GM19324 (cell line): ENCODE results near the gene KIAA2012.

Experiments
- ATAC-seq: cut with Tn5 transposase; IDR thresholded peaks from one replicate; pipeline ENCODE4 v1.9.1; 2021; ENCODE audit warnings: mild to moderate bottlenecking, moderate library complexity; ENCODE audit not compliant: unreplicated experiment, low FRiP score

Gene KIAA2012

DNA sequence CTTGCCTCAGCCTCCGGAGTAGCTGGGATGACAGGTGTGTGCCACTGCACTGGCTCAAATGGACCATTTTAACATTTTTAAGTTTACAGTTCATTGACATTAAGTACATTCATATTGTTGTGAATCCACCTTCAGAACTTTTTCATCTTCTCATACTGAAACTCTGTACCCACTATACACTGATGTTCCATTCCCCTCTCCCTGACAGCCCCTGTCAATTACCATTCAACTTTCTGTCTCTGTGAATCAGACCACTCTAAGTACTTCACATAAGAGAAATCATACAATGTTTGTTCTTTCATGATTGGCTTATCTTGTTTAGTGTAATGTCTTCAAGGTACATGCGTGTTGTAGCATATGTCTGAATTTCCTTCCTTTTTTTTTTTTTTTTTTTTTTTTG, 1.9 kb upstream of the KIAA2012 start:
- ATAC-seq: no peak

- no peak for ATAC-seq
These were observed 829 bp upstream of the KIAA2012 start for GRCh38 chr2:202072226-202072625.

- ATAC-seq: no peak
These were observed 1.3 kb downstream of the KIAA2012 start for GRCh38 chr2:202074324-202074723.

DNA sequence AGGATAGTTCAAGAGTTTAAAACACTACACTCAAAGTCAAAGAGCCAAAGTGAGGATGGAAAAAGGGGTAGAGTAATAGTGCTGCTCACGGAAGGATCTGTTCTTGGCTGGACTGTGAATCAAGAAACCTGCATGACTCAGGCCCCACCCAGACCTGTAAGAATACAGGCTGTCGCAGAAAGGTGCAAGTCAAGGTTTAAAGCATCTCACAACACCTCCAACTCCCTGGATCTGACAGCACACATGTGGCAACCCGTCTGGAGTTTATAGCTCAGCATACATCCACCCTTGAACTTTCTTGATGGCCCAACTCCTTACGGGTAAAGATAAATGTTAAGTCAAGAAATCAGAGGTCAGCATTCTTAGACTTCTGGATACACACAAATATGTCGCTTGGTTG, 6.3 kb downstream of the KIAA2012 start:
- ATAC-seq: no peak

DNA sequence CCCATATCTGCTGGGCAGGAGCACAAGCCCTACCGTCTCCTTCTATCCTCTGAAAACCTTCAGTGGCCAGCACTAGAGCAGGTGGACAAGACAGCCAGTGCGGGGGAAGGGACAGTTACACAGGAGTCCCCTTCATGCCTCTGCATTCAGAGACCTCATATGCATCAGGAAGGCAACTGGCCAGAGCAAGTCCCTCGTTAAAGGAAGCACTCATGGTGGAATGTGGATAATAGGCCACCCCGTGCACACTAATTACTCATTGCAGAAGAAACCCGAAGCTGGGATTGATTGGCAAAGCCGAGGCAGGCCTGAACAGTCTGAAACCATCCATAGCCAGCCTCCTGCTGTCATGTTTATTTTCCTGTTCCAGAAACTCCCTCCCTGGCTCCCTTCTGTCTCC, 11.2 kb downstream of the KIAA2012 start:
- no peak for ATAC-seq

DNA sequence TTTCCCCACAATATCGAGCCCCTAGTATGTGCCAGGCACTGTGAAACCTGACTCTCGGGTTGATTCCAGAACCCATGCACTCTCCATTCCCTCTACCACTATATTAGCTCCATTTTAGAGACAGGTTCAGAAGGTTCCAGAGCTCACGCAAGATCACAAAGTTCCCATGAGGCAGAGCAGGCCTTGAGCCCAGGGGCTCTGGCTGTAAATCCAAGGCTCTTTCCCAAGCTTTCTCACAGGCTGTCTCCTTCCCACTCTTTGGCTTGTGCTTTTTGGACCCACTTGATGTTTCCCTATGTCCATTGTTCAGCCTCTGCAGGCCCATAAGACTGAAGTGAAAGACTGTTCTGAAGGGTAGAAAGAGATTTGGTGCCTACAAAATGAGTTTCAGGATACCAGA, 15.7 kb downstream of the KIAA2012 start:
- ATAC-seq: no peak

- ATAC-seq: no peak
These were observed 17.5 kb downstream of the KIAA2012 start for GRCh38 chr2:202090530-202090929.

DNA sequence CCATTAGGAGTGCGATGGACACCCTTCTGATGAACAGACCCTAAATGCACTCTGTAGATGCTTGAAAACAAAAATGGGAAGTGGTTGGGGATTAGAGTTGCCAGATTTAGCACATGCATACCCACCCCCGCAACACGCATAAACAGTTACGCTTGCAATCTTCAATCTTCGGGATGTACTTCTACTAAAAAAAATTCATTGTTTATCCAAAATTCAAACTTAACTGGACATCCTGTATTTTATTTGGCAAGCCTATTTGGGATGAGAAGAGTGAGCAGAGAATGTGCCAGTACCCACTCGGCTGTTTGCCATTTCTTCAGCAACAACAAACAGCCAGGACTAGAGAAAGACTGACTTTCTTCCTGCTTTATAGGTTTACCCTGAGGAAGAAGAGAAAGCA, 18.4 kb downstream of the KIAA2012 start:
- no peak for ATAC-seq

GRCh38 chr2:202094426-202094986, 21.5 kb downstream of the KIAA2012 start:
- no peak for ATAC-seq

DNA sequence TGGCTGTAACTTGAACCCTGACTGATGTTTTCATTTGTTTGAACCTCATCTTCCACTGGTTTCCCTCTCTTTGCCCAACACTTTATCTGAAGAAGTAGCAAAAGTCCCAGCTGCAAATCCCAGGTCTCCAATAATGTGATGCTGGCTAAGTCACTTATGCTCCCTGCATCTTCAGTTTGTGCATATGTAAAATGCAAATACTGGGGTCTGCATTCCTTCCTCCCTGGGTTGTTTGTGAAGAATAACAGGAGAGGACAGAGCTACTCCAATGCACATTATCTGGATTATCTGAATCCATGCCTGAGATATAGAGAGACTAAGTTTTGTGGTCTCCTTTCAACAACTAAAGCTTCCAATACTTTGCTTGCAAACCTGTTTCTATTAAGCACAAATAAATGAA, 22.2 kb downstream of the KIAA2012 start:
- no peak for ATAC-seq

- ATAC-seq: no peak
These were observed 23.7 kb downstream of the KIAA2012 start for GRCh38 chr2:202096736-202097135.

DNA sequence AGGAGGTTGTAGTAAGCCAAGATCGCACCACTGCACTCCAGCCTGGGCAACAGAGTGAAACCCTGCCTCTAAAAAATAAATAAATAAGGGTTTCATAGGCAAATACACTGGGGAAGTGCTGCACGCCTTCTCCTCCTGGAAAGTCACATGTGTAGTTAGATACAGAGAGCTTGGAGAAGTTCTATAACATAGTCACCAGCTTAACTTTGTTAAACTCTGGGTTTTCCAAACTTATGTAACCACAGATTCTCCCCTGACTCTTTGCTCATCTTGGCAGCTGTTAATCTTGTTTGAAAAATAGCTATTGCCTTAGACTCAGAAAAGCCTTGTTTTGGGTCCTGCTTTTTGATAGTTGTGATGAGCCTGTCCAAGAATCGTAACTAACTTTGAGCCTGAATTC, 25.2 kb downstream of the KIAA2012 start:
- no peak for ATAC-seq

DNA sequence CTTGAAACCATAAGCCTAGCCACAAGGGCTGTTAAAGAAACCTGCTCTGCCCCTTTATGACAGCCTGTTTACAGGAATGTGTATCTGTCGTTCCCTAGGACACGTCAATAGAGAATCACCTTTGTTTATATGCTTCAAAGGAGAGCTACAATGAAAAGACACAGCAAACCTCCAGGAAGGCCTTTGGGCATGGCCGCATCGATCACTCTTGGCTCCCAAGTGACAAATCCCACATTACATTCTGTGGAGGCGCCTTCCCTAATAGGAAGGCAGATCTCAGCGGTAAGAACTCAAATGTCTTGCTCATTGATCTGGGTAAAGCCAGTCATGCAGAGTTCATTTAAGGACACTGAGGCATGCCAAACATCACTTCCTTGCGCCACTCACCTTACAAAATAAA, 26.5 kb downstream of the KIAA2012 start:
- no peak for ATAC-seq

GRCh38 chr2:202100176-202100575, 27.1 kb downstream of the KIAA2012 start:
- ATAC-seq: no peak

DNA sequence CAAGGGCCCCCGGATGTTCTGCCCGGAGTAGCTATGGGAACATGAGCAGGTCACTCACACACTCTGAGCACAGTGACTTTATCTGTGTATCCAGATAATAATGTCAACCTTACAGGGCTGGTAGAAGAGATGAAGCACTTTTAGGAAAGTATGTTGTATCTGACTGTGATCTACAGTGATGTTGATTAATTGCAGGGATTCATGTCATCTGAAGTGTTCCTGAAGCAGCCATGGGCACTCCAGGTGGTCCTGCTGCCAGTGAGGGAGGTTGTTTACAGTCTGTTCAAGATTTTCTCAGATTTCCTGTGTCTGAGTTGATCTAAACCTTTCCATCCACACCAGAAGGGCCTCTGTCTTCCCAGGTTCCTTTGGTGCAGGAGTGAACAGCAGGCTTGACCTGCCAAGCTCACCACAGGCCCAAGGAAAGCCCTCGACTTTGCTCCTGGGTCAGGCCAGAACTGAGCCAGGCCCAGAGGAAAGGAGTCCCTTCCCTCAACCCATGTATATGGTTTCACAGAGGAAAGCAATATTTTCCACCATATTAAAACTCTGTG, 28.0 kb downstream of the KIAA2012 start:
- ATAC-seq: no peak

DNA sequence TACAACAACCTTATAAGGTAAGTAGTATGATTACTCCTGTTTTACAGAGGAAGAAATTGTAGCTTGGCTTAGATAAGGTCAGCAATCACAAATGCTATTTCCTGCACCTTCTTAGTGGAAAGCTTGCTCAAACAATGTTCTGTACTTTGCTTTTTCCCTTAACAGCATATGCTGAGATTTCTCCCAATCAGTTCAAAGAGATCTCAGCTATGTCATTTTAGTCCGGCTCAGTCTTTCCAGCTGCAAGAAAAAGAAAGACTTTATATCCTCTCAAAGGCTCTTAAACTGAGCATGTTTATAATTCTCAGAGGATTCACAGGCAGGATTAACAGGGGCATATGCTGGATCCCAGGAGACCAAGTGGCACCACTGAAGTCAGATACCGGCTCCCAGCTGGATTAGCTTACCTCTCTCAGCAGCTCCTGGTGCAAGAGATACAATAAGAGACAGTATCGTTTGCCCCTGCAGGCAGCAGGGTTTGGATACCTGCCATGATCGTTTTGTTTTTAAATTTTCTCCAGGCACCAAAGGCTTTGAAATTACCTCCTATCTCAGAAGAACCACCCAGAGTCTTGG, 29.5 kb downstream of the KIAA2012 start:
- no peak for ATAC-seq

GRCh38 chr2:202104286-202104870, 31.3 kb downstream of the KIAA2012 start:
- no peak for ATAC-seq

DNA sequence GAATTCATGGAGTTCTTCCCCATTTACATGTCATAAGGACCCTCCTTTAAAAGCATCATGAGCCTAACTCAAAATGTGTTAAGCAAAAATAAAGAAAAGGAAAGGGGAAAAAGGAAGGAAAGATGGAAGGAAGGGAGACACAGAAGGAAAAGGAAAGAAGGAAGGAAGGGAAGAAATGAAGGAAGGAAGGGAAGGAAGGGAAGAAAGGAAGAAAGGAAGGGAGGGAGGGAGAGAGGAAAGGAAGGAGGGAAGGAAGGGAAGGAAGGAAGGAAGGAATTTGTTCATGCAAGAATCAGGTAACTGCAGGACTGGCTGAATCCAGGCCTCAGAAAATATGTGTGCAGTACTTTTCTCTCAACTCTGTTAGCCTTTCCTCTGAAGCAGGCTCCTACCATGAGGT, 32.0 kb downstream of the KIAA2012 start:
- no peak for ATAC-seq

- ATAC-seq: no peak
These were observed 35.3 kb downstream of the KIAA2012 start for GRCh38 chr2:202108345-202108744.

GRCh38 chr2:202109139-202109736, 36.2 kb downstream of the KIAA2012 start:
- no peak for ATAC-seq

- no peak for ATAC-seq
These were observed 36.7 kb downstream of the KIAA2012 start for GRCh38 chr2:202109737-202110184.

GRCh38 chr2:202110491-202110890, 37.4 kb downstream of the KIAA2012 start:
- no peak for ATAC-seq
